Spleen (tissue), 11 donors: ENCODE measurements around the gene FAM124B. TPM values are rescaled to one million over a fixed set of nuclear protein-coding genes. Genes with fewer than 3 reads are reported as not detected.

Source experiments
- DNase-seq: peaks from one replicate; pipeline ENCODE4 v3.0.0-alpha.2; 2020
- H3K27ac ChIP-seq, 8 donors: fragments of 200-600 bp; sonication (generic) in 7 of 8; 1 replicate in 4 of 8; 2 replicates in 4 of 8; pipeline versions ENCODE4 v1.5.0 to v1.8.0; 2016 to 2021; ENCODE audit warnings: inconsistent platforms in 4 of 8, mild to moderate bottlenecking in 4 of 8, moderate library complexity in 1 of 8
- H3K27me3 ChIP-seq, 7 donors: fragments of 200-600 bp; sonication (generic) in 6 of 7; replicated peaks in 1 of 7; 1 replicate in 4 of 7; 2 replicates in 3 of 7; pipeline versions ENCODE4 v1.5.0 to v1.8.0; 2016 to 2021; ENCODE audit warnings: inconsistent platforms in 3 of 7, mild to moderate bottlenecking in 1 of 7
- H3K36me3 ChIP-seq, 6 donors: fragments of 200-600 bp; sonication (generic) in 5 of 6; 1 replicate in 4 of 6; 2 replicates in 2 of 6; pipeline versions ENCODE4 v1.5.0 to v1.8.0; 2016 to 2021; ENCODE audit warnings: inconsistent platforms in 2 of 6
- H3K4me1 ChIP-seq, 6 donors: fragments of 200-600 bp; sonication (generic) in 5 of 6; 1 replicate in 3 of 6; 2 replicates in 3 of 6; pipeline versions ENCODE4 v1.5.0 to v1.8.0; 2016 to 2021; ENCODE audit warnings: inconsistent platforms in 3 of 6
- H3K4me3 ChIP-seq, 8 donors: fragments of 200-600 bp; sonication (generic) in 7 of 8; 1 replicate in 4 of 8; 2 replicates in 4 of 8; pipeline versions ENCODE4 v1.5.0 to v1.8.0; 2016 to 2021; ENCODE audit warnings: inconsistent platforms in 4 of 8, mild to moderate bottlenecking in 4 of 8, moderate library complexity in 2 of 8
- H3K9me3 ChIP-seq, 8 donors: fragments of 200-600 bp; sonication (generic) in 7 of 8; 1 replicate in 4 of 8; 2 replicates in 4 of 8; pipeline versions ENCODE4 v1.5.0 to v1.8.0; 2016 to 2021; ENCODE audit warnings: inconsistent platforms in 4 of 8
- POLR2A ChIP-seq, 3 donors: fragments of 450-650 bp; IDR thresholded peaks; one replicate each; pipeline ENCODE4 v1.5.1; 2017; ENCODE audit warnings: antibody characterized with exemption in 3 of 3, mild to moderate bottlenecking in 1 of 3
- POLR2AphosphoS5 ChIP-seq, 3 donors: sonication (generic); formaldehyde crosslinking; IDR thresholded peaks; one replicate each; pipeline ENCODE4 v1.5.1; 2017; ENCODE audit warnings: antibody characterized with exemption in 3 of 3
- WGBS, 5 donors: extraction: QIAGEN DNeasy Blood & Tissue Kit in 3 of 5; methylation state at CpG; one replicate each; pipeline versions ENCODE4 v1.1.5 to v1.1.7; 2013 to 2018; 5-methylcytosine and 5-hydroxymethylcytosine counted together
- intact Hi-C: fragments of 100-400 bp; cut with DNase I; formaldehyde crosslinking; loops from one replicate; pipeline ENCODE4 v1.15.0; 2023; ENCODE audit warnings: low total_unique reads
- polyA plus RNA-seq, 3 donors: library from polyadenylated mRNA; stranded (reverse); fragments of 200-250 nt; gene quantifications; one replicate each; pipeline ENCODE4 v1.2.1, GENCODE V29; 2013
- total RNA-seq, 7 donors: library from RNA; depleted of rRNA in 3 of 7; stranded (reverse); fragments of >200 nt in 3 of 7; fragmentation: NEBNext Ultra II Directional in 4 of 7; extraction: Animal tissue kit (Norgen Biotek cat#: 25700) in 4 of 7; gene quantifications; one replicate each; pipeline versions ENCODE4 v1.1.0 to v1.2.1, GENCODE V29; 2016 to 2021
- TF ChIP-seq, protein P1 (sequence below), 11 experiments: fragments of 200-600 bp in 7 of 11; fragments of 450-650 bp in 4 of 11; sonication (generic) in 4 of 11; IDR thresholded peaks in 8 of 11; conservative IDR thresholded peaks in 3 of 11; 1 replicate in 7 of 11; 2 replicates in 4 of 11; pipeline versions ENCODE4 v1.4.0 to v1.8.0; 2016 to 2021; ENCODE audit warnings: antibody characterized with exemption in 11 of 11, inconsistent platforms in 4 of 11, mild to moderate bottlenecking in 1 of 11
- donor health status: healthy with polysubstance abuse.
- donor health status: DM: no; HTN: no; CAD: no; lungs with moderate emphysema.
- donor health status: DM: no; HTN: no; CAD: no.
- donor health status: Bipolar disorder and iron deficiency.
- donor health status: healthy.
- donor health status: DM: no; HTN: no; CAD: no.
- donor health status: DM: yes; HTN: yes; CAD: no.

FAM124B gene
- total and polyA plus RNA-seq, 10 donors, result 0.30 to 2.8 (median 0.86) TPM

DNA sequence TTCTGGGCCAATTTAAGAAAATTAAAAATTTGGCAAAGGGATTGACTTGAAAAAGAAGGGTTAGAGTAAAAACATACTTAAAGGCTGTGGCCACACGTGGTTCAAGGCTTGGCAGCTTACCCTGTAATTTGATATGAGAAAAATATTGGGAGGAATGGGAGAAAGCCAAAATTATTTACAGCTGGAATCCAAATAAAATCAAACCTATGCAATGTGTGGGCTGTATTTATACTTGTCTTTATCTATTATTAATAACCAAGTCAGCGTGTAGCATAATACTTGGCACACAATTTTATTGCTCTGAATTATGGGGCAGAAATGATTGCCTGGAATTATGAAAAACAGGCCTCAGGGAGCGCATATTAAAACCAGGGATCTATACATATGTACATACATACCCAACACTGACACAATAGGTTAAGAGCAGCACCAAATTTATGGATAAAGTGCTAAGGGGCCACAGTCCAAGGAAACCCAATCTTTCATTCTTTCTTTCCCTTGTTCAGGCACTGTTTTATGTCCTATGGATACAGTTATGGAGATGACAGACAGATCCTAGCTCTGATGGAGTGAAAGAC, 35.6 kb downstream of the FAM124B start:
- Histone ChIP-seq H3K27me3 (no peaks in the 10 kb centered on the region), H3K4me1 (peaks cover 0 to 7% (median 0%) of the 10 kb centered on the region in 6 donors), H3K4me3 (no peak overlapping the region), H3K9me3 (no peaks in the 10 kb centered on the region), H3K27ac (no peak overlapping the region), H3K36me3 (no peaks in the 10 kb centered on the region)
- TF ChIP-seq, protein P1, sequence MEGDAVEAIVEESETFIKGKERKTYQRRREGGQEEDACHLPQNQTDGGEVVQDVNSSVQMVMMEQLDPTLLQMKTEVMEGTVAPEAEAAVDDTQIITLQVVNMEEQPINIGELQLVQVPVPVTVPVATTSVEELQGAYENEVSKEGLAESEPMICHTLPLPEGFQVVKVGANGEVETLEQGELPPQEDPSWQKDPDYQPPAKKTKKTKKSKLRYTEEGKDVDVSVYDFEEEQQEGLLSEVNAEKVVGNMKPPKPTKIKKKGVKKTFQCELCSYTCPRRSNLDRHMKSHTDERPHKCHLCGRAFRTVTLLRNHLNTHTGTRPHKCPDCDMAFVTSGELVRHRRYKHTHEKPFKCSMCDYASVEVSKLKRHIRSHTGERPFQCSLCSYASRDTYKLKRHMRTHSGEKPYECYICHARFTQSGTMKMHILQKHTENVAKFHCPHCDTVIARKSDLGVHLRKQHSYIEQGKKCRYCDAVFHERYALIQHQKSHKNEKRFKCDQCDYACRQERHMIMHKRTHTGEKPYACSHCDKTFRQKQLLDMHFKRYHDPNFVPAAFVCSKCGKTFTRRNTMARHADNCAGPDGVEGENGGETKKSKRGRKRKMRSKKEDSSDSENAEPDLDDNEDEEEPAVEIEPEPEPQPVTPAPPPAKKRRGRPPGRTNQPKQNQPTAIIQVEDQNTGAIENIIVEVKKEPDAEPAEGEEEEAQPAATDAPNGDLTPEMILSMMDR (IDR thresholded peaks at IDR 0.05 in 8 of 11, conservative IDR thresholded peaks at IDR 0.05 in 3 of 11), result no peak
- TF ChIP-seq POLR2A (IDR thresholded peaks at IDR 0.05), result no peak
- TF ChIP-seq POLR2AphosphoS5 (IDR thresholded peaks at IDR 0.05), result no peak
- DNase-seq, result no peak
- 64 to 89% (median 78%) methylated on average over 3 of the region's 3 CpGs for WGBS, 5 donors
- intact Hi-C loops, result no loop called here

DNA sequence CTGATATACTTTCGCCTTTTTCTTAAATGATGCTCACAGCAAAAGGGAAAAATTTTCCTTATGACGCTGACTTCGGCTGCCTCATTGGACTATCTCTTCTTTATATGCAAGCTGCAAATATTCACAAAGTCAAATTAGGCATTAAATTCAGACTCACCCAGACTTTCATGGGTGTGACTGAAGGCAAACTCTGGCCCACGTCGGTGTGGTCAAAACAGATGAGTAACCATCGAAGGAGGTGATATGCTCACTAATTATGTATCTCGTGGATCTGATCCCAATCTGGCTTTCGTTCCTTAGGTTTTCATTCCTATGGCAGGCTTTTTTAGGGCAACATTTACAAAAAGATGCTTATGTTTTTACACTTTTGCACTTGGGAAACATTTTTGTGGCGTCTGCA, 36.6 kb downstream of the FAM124B start:
- no peak overlapping the region for H3K27ac ChIP-seq
- no peaks in the 10 kb centered on the region for H3K9me3 ChIP-seq
- no peak for DNase-seq
- no peaks in the 10 kb centered on the region for H3K36me3 ChIP-seq
- intact Hi-C loops, result no loop called here
- H3K27me3 ChIP-seq, result no peaks in the 10 kb centered on the region
- no peak overlapping the region for H3K4me3 ChIP-seq
- 90 to 97% (median 92%) methylated on average over 9 of the region's 9 CpGs for WGBS, 5 donors
- TF ChIP-seq, protein P1 (IDR thresholded peaks at IDR 0.05 in 8 of 11, conservative IDR thresholded peaks at IDR 0.05 in 3 of 11), result no peak
- no peak for TF ChIP-seq POLR2AphosphoS5 (IDR thresholded peaks at IDR 0.05)
- no peak for TF ChIP-seq POLR2A (IDR thresholded peaks at IDR 0.05)
- peaks cover 0 to 7% (median 0%) of the 10 kb centered on the region in 6 donors for H3K4me1 ChIP-seq

DNA sequence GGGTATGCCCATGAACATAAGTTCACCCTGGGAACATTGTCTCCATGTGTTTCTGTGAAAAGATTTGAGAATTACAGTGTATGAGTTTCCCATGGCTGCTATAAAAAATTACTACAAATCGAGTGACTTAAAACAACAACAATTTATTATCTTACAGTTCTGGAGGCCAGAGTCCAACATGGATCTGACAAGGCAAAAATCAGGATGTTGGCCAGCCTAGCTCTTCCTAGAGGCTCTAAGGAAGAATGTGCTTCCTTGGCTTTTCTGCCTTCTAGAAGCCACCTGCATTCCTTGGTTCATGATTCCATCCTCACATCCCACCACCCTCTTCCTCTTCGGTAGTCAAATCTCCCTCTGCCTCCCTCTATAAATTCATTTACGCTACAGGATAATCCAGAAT, 38.6 kb downstream of the FAM124B start:
- no peak for DNase-seq
- TF ChIP-seq, protein P1 (IDR thresholded peaks at IDR 0.05 in 8 of 11, conservative IDR thresholded peaks at IDR 0.05 in 3 of 11), result no peak
- TF ChIP-seq POLR2AphosphoS5 (IDR thresholded peaks at IDR 0.05), result no peak
- no peak for TF ChIP-seq POLR2A (IDR thresholded peaks at IDR 0.05)
- intact Hi-C loops, result no loop called here
- Histone ChIP-seq H3K4me3 (no peak overlapping the region), H3K4me1 (no peaks in the 10 kb centered on the region), H3K27ac (no peak overlapping the region), H3K36me3 (no peaks in the 10 kb centered on the region), H3K9me3 (no peaks in the 10 kb centered on the region), H3K27me3 (no peaks in the 10 kb centered on the region)
- 89 to 96% (median 90%) methylated on average over 3 of the region's 3 CpGs for WGBS, 5 donors

DNA sequence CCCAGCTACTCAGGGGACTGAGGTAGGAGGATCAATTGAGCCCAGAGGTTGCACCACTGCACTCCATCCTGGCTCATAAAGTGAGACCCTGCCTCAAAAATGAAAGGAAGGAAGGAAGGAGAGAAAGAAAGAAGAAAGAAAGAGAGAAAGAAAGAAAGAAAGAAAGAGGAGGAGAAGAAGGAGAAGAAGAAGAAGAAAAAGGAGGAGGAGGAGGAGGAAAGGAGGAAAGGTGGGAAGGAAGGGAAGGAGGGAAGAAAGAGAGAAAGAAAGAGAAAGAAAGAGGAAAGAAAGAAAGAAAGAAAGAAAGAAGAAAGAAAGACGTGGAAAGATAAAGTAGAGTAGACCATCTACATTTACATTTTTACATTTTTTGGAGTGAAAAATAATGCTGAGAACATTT, 39.8 kb downstream of the FAM124B start:
- Histone ChIP-seq H3K4me3 (no peak overlapping the region), H3K27ac (no peak overlapping the region), H3K36me3 (no peaks in the 10 kb centered on the region), H3K27me3 (no peaks in the 10 kb centered on the region), H3K4me1 (peaks cover 0 to 4% (median 0%) of the 10 kb centered on the region in 6 donors), H3K9me3 (no peaks in the 10 kb centered on the region)
- TF ChIP-seq, protein P1 (IDR thresholded peaks at IDR 0.05 in 8 of 11, conservative IDR thresholded peaks at IDR 0.05 in 3 of 11), result no peak
- TF ChIP-seq POLR2A (IDR thresholded peaks at IDR 0.05) (no peak), POLR2AphosphoS5 (IDR thresholded peaks at IDR 0.05) (no peak)
- intact Hi-C loops, result no loop called here
- DNase-seq, result no peak
- 74 to 85% (median 81%) methylated on average over 1 of the region's 1 CpG for WGBS, 5 donors
